ENCODE data around the gene MRPS11. TPM values are rescaled to one million over a fixed set of nuclear protein-coding genes. Genes with fewer than 3 reads are reported as not detected.

MRPS11 gene
- total and polyA plus RNA-seq, 2 experiments from 2014 or later = 24.9 to 76.6 TPM

- Histone ChIP-seq H3K36me3 (ENCODE audit: low read depth) (no peaks in the 10 kb centered on the region; the same call in 1 of the 2 replicates), H3K9ac (no peak overlapping the region), H3K27me3 (replicated peaks; ENCODE audit: insufficient read depth) (no peaks in the 10 kb centered on the region), H3K4me1 (ENCODE audit: insufficient read depth) (peaks cover 14% of the 10 kb centered on the region), H3K4me3 (no peak overlapping the region), H2AFZ (no peak overlapping the region), H3K4me2 (ENCODE audit: unreplicated experiment) (no peak overlapping the region), H3K79me2 (ENCODE audit: insufficient read depth) (no peaks in the 10 kb centered on the region), H3K9me2 (ENCODE audit: insufficient read depth) (no peaks in the 10 kb centered on the region), H3K9me3 (ENCODE audit: low read depth) (no peaks in the 10 kb centered on the region), H3F3A (ENCODE audit: insufficient read depth) (peaks cover 3% of the 10 kb centered on the region; the same call in 1 of the 2 replicates), H4K20me1 (ENCODE audit: insufficient read depth) (no peaks in the 10 kb centered on the region), H3K27ac (no peak overlapping the region)
- DNase-seq = no peak
- in situ Hi-C loops (cut with MboI) = no loop called here
- TF ChIP-seq EZH2phosphoT487 (IDR thresholded peaks at IDR 0.05; ENCODE audit: insufficient read depth, low read depth) = no peak
- no peak for TF ChIP-seq EZH2 (IDR thresholded peaks at IDR 0.05; ENCODE audit: insufficient read depth, poor library complexity, severe bottlenecking)
Measured at GRCh38 chr15:88509964-88510363, 42.5 kb downstream of the MRPS11 start.

- no peak for DNase-seq
- WGBS, 2 experiments (ENCODE audit: low coverage in 1 of 2, low lambda C conversion rate in 2 of 2, missing lambda C conversion rate in 2 of 2) = 68 to 69% methylated on average over 2 of the region's 2 CpGs
- Histone ChIP-seq H3K4me1 (ENCODE audit: insufficient read depth) (peaks cover 14% of the 10 kb centered on the region), H3K27ac (no peak overlapping the region), H3F3A (ENCODE audit: insufficient read depth) (peaks cover 3% of the 10 kb centered on the region; the same call in 1 of the 2 replicates), H3K36me3 (ENCODE audit: low read depth) (no peaks in the 10 kb centered on the region; the same call in 1 of the 2 replicates), H4K20me1 (ENCODE audit: insufficient read depth) (no peaks in the 10 kb centered on the region), H3K9me2 (ENCODE audit: insufficient read depth) (no peaks in the 10 kb centered on the region), H3K79me2 (ENCODE audit: insufficient read depth) (no peaks in the 10 kb centered on the region), H3K4me2 (ENCODE audit: unreplicated experiment) (no peak overlapping the region), H3K9ac (no peak overlapping the region), H2AFZ (no peak overlapping the region), H3K27me3 (replicated peaks; ENCODE audit: insufficient read depth) (no peaks in the 10 kb centered on the region), H3K9me3 (ENCODE audit: low read depth) (no peaks in the 10 kb centered on the region), H3K4me3 (no peak overlapping the region)
- TF ChIP-seq EZH2phosphoT487 (IDR thresholded peaks at IDR 0.05; ENCODE audit: insufficient read depth, low read depth) = no peak
- TF ChIP-seq EZH2 (IDR thresholded peaks at IDR 0.05; ENCODE audit: insufficient read depth, poor library complexity, severe bottlenecking) = no peak
- in situ Hi-C loops (cut with MboI) = no loop called here
Measured at GRCh38 chr15:88511161-88511560, 43.7 kb downstream of the MRPS11 start.

- in situ Hi-C loops (cut with MboI) = no loop called here
- H2AFZ ChIP-seq = no peak overlapping the region
- no peaks in the 10 kb centered on the region for H3K9me3 ChIP-seq (ENCODE audit: low read depth)
- no peaks in the 10 kb centered on the region; the same call in 1 of the 2 replicates for H3K36me3 ChIP-seq (ENCODE audit: low read depth)
- no peaks in the 10 kb centered on the region for H3K9me2 ChIP-seq (ENCODE audit: insufficient read depth)
- H3K27me3 ChIP-seq (replicated peaks; ENCODE audit: insufficient read depth) = no peaks in the 10 kb centered on the region
- no peak overlapping the region for H3K4me3 ChIP-seq
- H3K27ac ChIP-seq = no peak overlapping the region
- H3K4me2 ChIP-seq (ENCODE audit: unreplicated experiment) = no peak overlapping the region
- peaks cover 14% of the 10 kb centered on the region for H3K4me1 ChIP-seq (ENCODE audit: insufficient read depth)
- H4K20me1 ChIP-seq (ENCODE audit: insufficient read depth) = no peaks in the 10 kb centered on the region
- H3F3A ChIP-seq (ENCODE audit: insufficient read depth) = peaks cover 3% of the 10 kb centered on the region; the same call in 1 of the 2 replicates
- no peak for TF ChIP-seq EZH2phosphoT487 (IDR thresholded peaks at IDR 0.05; ENCODE audit: insufficient read depth, low read depth)
- no peak for TF ChIP-seq EZH2 (IDR thresholded peaks at IDR 0.05; ENCODE audit: insufficient read depth, poor library complexity, severe bottlenecking)
- H3K9ac ChIP-seq = no peak overlapping the region
- DNase-seq = no peak
- WGBS, 2 experiments (ENCODE audit: low coverage in 1 of 2, low lambda C conversion rate in 2 of 2, missing lambda C conversion rate in 2 of 2) = 61 to 69% methylated on average over 3 of the region's 3 CpGs
- H3K79me2 ChIP-seq (ENCODE audit: insufficient read depth) = no peaks in the 10 kb centered on the region
Measured at GRCh38 chr15:88512078-88512477, 44.6 kb downstream of the MRPS11 start.

- Histone ChIP-seq H3K79me2 (ENCODE audit: insufficient read depth) (no peaks in the 10 kb centered on the region), H3K4me3 (no peak overlapping the region), H3K27me3 (replicated peaks; ENCODE audit: insufficient read depth) (no peaks in the 10 kb centered on the region), H3K9me2 (ENCODE audit: insufficient read depth) (no peaks in the 10 kb centered on the region), H3K4me2 (ENCODE audit: unreplicated experiment) (peak overlapping the region; percentile 37), H3K9me3 (ENCODE audit: low read depth) (no peaks in the 10 kb centered on the region), H4K20me1 (ENCODE audit: insufficient read depth) (no peaks in the 10 kb centered on the region), H3F3A (ENCODE audit: insufficient read depth) (peaks cover 3% of the 10 kb centered on the region; the same call in 1 of the 2 replicates), H3K9ac (no peak overlapping the region), H3K4me1 (ENCODE audit: insufficient read depth) (peaks cover 14% of the 10 kb centered on the region), H3K27ac (no peak overlapping the region), H3K36me3 (ENCODE audit: low read depth) (no peaks in the 10 kb centered on the region; the same call in 1 of the 2 replicates), H2AFZ (no peak overlapping the region)
- peak; percentile 39 for DNase-seq
- in situ Hi-C loops (cut with MboI) = no loop called here
- no peak for TF ChIP-seq EZH2phosphoT487 (IDR thresholded peaks at IDR 0.05; ENCODE audit: insufficient read depth, low read depth)
- no peak for TF ChIP-seq EZH2 (IDR thresholded peaks at IDR 0.05; ENCODE audit: insufficient read depth, poor library complexity, severe bottlenecking)
- WGBS, 2 experiments (ENCODE audit: low coverage in 1 of 2, low lambda C conversion rate in 2 of 2, missing lambda C conversion rate in 2 of 2) = 64 to 69% methylated on average over 5 of the region's 5 CpGs
Measured at GRCh38 chr15:88512601-88513000, 45.1 kb downstream of the MRPS11 start.

- Histone ChIP-seq H3K9me3 (ENCODE audit: low read depth) (no peaks in the 10 kb centered on the region), H4K20me1 (ENCODE audit: insufficient read depth) (no peaks in the 10 kb centered on the region), H3K27ac (no peak overlapping the region), H3K9ac (no peak overlapping the region), H3K4me3 (no peak overlapping the region), H3K4me2 (ENCODE audit: unreplicated experiment) (peak overlapping the region; percentile 37), H3K4me1 (ENCODE audit: insufficient read depth) (peaks cover 14% of the 10 kb centered on the region), H3K9me2 (ENCODE audit: insufficient read depth) (no peaks in the 10 kb centered on the region), H3F3A (ENCODE audit: insufficient read depth) (peaks cover 3% of the 10 kb centered on the region; the same call in 1 of the 2 replicates), H2AFZ (no peak overlapping the region), H3K79me2 (ENCODE audit: insufficient read depth) (no peaks in the 10 kb centered on the region), H3K36me3 (ENCODE audit: low read depth) (no peaks in the 10 kb centered on the region; the same call in 1 of the 2 replicates), H3K27me3 (replicated peaks; ENCODE audit: insufficient read depth) (no peaks in the 10 kb centered on the region)
- in situ Hi-C loops (cut with MboI) = no loop called here
- DNase-seq = peak; percentile 85
- WGBS, 2 experiments (ENCODE audit: low coverage in 1 of 2, low lambda C conversion rate in 2 of 2, missing lambda C conversion rate in 2 of 2) = 39 to 42% methylated on average over 5 of the region's 5 CpGs
- TF ChIP-seq EZH2phosphoT487 (IDR thresholded peaks at IDR 0.05; ENCODE audit: insufficient read depth, low read depth) (no peak), EZH2 (IDR thresholded peaks at IDR 0.05; ENCODE audit: insufficient read depth, poor library complexity, severe bottlenecking) (no peak)
Measured at GRCh38 chr15:88513195-88513594, 45.7 kb downstream of the MRPS11 start.
